ENCODE data around the gene PC. TPM values are rescaled to one million over a fixed set of nuclear protein-coding genes. Genes with fewer than 3 reads are reported as not detected.

The PC gene
- total RNA-seq, 1 experiment from 2014 or later, result 22.5 TPM

DNA sequence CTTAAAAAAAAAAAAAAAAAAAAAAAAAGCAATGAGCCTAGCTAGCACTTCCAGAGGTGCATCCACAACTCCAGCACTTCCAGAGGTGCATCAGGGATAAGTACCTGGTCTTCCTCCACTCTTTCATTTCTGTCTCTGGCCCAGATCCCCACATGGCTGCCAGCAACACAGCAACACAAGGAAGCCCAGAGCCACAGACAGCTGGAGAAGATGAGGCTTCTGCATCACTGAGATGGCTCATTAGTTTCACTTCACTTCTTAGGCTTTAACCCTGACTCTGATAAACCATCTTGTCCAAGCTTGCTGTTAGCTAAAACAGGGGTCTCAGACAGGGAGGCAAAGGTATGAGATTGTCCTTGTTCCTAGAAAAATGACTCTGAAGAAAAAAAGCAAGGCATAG, 35.6 kb downstream of the PC start:
- POLR2A ChIA-PET, result interaction anchor here (0.6 kb wide), 1 partner anchor 36 kb away, joined by 9 read pairs; no protein-coding TSS in a partner anchor
- Histone ChIP-seq H3K27me3 (replicated peaks; ENCODE audit: control insufficient read depth, insufficient read depth, low read length) (no peaks in the 10 kb centered on the region), H3K9me3 (no peaks in the 10 kb centered on the region), H3K36me3 (ENCODE audit: control insufficient read depth, insufficient read depth, low read length) (no peaks in the 10 kb centered on the region), H3K4me3 (ENCODE audit: low read depth, low read length) (no peak overlapping the region), H3K4me1 (no peaks in the 10 kb centered on the region)
- H3K4me1 Mint-ChIP-seq (ENCODE audit: low read depth, unreplicated experiment), result peaks cover 7% of the 10 kb centered on the region
- intact Hi-C loops (cut with micrococcal nuclease; ENCODE audit: unreplicated experiment), result no loop called here
- peaks cover 9% of the 10 kb centered on the region for H3K9me3 Mint-ChIP-seq (ENCODE audit: unreplicated experiment)
- no peak for DNase-seq
- CTCF ChIA-PET, result interaction anchor here (0.6 to 0.7 kb wide), 2 partner anchors 53 to 69 kb away, joined by 3 to 6 read pairs; no protein-coding TSS in a partner anchor
- no peaks in the 10 kb centered on the region for H3K27me3 Mint-ChIP-seq (ENCODE audit: insufficient read depth, unreplicated experiment)
- H3K4me3 Mint-ChIP-seq (ENCODE audit: unreplicated experiment), result no peak overlapping the region
- TF ChIP-seq, protein P1, sequence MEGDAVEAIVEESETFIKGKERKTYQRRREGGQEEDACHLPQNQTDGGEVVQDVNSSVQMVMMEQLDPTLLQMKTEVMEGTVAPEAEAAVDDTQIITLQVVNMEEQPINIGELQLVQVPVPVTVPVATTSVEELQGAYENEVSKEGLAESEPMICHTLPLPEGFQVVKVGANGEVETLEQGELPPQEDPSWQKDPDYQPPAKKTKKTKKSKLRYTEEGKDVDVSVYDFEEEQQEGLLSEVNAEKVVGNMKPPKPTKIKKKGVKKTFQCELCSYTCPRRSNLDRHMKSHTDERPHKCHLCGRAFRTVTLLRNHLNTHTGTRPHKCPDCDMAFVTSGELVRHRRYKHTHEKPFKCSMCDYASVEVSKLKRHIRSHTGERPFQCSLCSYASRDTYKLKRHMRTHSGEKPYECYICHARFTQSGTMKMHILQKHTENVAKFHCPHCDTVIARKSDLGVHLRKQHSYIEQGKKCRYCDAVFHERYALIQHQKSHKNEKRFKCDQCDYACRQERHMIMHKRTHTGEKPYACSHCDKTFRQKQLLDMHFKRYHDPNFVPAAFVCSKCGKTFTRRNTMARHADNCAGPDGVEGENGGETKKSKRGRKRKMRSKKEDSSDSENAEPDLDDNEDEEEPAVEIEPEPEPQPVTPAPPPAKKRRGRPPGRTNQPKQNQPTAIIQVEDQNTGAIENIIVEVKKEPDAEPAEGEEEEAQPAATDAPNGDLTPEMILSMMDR (IDR thresholded peaks at IDR 0.05; ENCODE audit: insufficient read depth in 1 of 2, low read depth in 1 of 2, low read length in 1 of 2, severe bottlenecking in 1 of 2, unreplicated experiment in 1 of 2), result no peak
- no peaks in the 10 kb centered on the region for H3K36me3 Mint-ChIP-seq (ENCODE audit: insufficient read depth, unreplicated experiment)
- H3K27ac Mint-ChIP-seq (ENCODE audit: unreplicated experiment), result no peak overlapping the region
- BruUV-seq (replicated peaks), result no TSS peak

DNA sequence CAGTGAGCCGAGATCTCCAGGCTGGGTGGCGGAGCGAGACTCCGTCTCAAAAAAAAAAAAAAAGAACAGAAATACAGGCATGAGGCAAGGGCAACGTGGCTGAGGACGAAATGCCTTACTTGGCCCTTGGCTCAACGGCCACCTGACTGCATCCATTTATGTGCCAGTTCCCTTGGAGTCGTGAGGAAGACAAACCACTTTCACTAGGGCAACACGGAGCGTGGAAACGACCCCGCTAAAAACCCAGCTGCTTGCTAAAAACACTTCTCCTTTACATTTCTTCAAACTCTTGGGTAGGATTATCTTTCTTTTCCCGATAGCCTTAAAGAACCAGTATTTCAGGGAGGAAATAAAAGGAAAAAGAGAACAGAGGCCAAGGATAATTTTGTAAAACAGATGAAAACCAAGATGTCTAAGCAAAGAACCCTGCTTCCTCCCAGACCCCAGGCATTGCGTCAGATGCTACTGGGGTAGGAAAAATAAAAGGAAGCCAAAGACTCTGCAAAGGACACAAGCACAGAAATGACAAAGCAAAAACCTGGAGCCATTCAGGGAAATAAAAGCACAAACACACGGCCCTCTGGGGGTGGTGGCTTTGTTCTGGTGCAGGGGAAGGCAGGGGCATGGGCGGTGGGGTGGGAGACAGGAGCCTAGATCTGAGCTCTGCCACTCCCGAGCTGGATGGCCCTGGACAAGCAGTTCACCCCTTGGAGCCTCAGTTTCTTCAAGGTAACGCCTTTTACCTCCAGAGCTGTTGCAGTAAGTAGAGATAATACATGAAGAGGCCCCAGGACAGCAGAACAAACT, 37.0 kb downstream of the PC start:
- Histone ChIP-seq H3K4me1 (no peaks in the 10 kb centered on the region), H3K27me3 (replicated peaks; ENCODE audit: control insufficient read depth, insufficient read depth, low read length) (no peaks in the 10 kb centered on the region), H3K9me3 (no peaks in the 10 kb centered on the region), H3K4me3 (ENCODE audit: low read depth, low read length) (no peak overlapping the region), H3K36me3 (ENCODE audit: control insufficient read depth, insufficient read depth, low read length) (no peaks in the 10 kb centered on the region)
- Mint-ChIP-seq H3K27ac (ENCODE audit: unreplicated experiment) (no peak overlapping the region), H3K4me3 (ENCODE audit: unreplicated experiment) (no peak overlapping the region), H3K9me3 (ENCODE audit: unreplicated experiment) (peaks cover 9% of the 10 kb centered on the region), H3K36me3 (ENCODE audit: insufficient read depth, unreplicated experiment) (no peaks in the 10 kb centered on the region), H3K27me3 (ENCODE audit: insufficient read depth, unreplicated experiment) (no peaks in the 10 kb centered on the region), H3K4me1 (ENCODE audit: low read depth, unreplicated experiment) (peaks cover 7% of the 10 kb centered on the region)
- ChIA-PET POLR2A (no interaction called here), CTCF (interaction anchor here (0.6 kb wide), 1 partner anchor 54 kb away, joined by 3 read pairs; no protein-coding TSS in a partner anchor)
- no peak for DNase-seq
- TF ChIP-seq, protein P1 (IDR thresholded peaks at IDR 0.05; ENCODE audit: insufficient read depth in 1 of 2, low read depth in 1 of 2, low read length in 1 of 2, severe bottlenecking in 1 of 2, unreplicated experiment in 1 of 2), result no peak
- intact Hi-C loops (cut with micrococcal nuclease; ENCODE audit: unreplicated experiment), result no loop called here
- no TSS peak for BruUV-seq (replicated peaks)

- H3K27me3 ChIP-seq (replicated peaks; ENCODE audit: control insufficient read depth, insufficient read depth, low read length), result no peaks in the 10 kb centered on the region
- Mint-ChIP-seq H3K36me3 (ENCODE audit: insufficient read depth, unreplicated experiment) (no peaks in the 10 kb centered on the region), H3K27ac (ENCODE audit: unreplicated experiment) (no peak overlapping the region), H3K4me1 (ENCODE audit: low read depth, unreplicated experiment) (peaks cover 7% of the 10 kb centered on the region), H3K4me3 (ENCODE audit: unreplicated experiment) (no peak overlapping the region), H3K27me3 (ENCODE audit: insufficient read depth, unreplicated experiment) (no peaks in the 10 kb centered on the region), H3K9me3 (ENCODE audit: unreplicated experiment) (peaks cover 7% of the 10 kb centered on the region)
- DNase-seq, result no peak
- TF ChIP-seq, protein P1 (IDR thresholded peaks at IDR 0.05; ENCODE audit: insufficient read depth in 1 of 2, low read depth in 1 of 2, low read length in 1 of 2, severe bottlenecking in 1 of 2, unreplicated experiment in 1 of 2), result no peak
- POLR2A ChIA-PET, result interaction anchor here (0.5 kb wide), 1 partner anchor 216 kb away, joined by 6 read pairs; no protein-coding TSS in a partner anchor
- intact Hi-C loops (cut with micrococcal nuclease; ENCODE audit: unreplicated experiment), result no loop called here
- H3K4me1 ChIP-seq, result no peaks in the 10 kb centered on the region
- no TSS peak for BruUV-seq (replicated peaks)
- no peak overlapping the region for H3K4me3 ChIP-seq (ENCODE audit: low read depth, low read length)
- CTCF ChIA-PET, result no interaction called here
- H3K9me3 ChIP-seq, result no peaks in the 10 kb centered on the region
- H3K36me3 ChIP-seq (ENCODE audit: control insufficient read depth, insufficient read depth, low read length), result no peaks in the 10 kb centered on the region
Measured at GRCh38 chr11:66919923-66920322, 38.3 kb downstream of the PC start.

Measured in Caco-2 (cell line).